Kidney (tissue), 14 donors: ENCODE data around the gene TENT4A. TPM values are rescaled to one million over a fixed set of nuclear protein-coding genes. Genes with fewer than 3 reads are reported as not detected.

Source experiments
- DNase-seq, 5 donors: peaks; one replicate each; pipeline ENCODE4 v3.0.0-alpha.2; 2013 to 2020
- FAIRE-seq: peaks from 2 replicates; lab custom pipeline; 2012; peaks lifted over from hg19 to GRCh38; lab: Jason Lieb, UNC
- H3K27ac ChIP-seq, 2 donors: one replicate each; pipeline ENCODE4 v1.7.0; 2013; ENCODE audit warnings: low read depth in 2 of 2, low read length in 2 of 2, inconsistent platforms in 1 of 2
- H3K27me3 ChIP-seq: one replicate; pipeline ENCODE4 v1.7.1; 2013; ENCODE audit warnings: low read length, inconsistent platforms; ENCODE audit not compliant: control insufficient read depth, insufficient read depth
- H3K36me3 ChIP-seq, 3 donors: one replicate each; pipeline versions ENCODE4 v1.7.0 to v1.7.1; 2013; ENCODE audit warnings: low read length in 3 of 3, control low read depth in 1 of 3, inconsistent platforms in 1 of 3; ENCODE audit not compliant: insufficient read depth in 3 of 3, control insufficient read depth in 2 of 3
- H3K4me1 ChIP-seq, 3 donors: one replicate each; pipeline versions ENCODE4 v1.7.0 to v1.7.1; 2013; ENCODE audit warnings: low read length in 3 of 3, inconsistent platforms in 1 of 3, low read depth in 1 of 3; ENCODE audit not compliant: control insufficient read depth in 2 of 3, insufficient read depth in 2 of 3
- H3K4me3 ChIP-seq, 3 donors: one replicate each; pipeline versions ENCODE4 v1.7.0 to v1.8.1; 2013; ENCODE audit warnings: low read length in 3 of 3, control low read depth in 1 of 3, inconsistent platforms in 1 of 3
- H3K9ac ChIP-seq, 3 donors: one replicate each; pipeline versions ENCODE4 v1.7.0 to v1.7.1; 2013; ENCODE audit warnings: low read length in 3 of 3, control low read depth in 1 of 3, inconsistent platforms in 1 of 3
- H3K9me3 ChIP-seq, 3 donors: one replicate each; pipeline versions ENCODE4 v1.7.0 to v1.7.1; 2013; ENCODE audit warnings: low read length in 3 of 3, control low read depth in 1 of 3, inconsistent platforms in 1 of 3; ENCODE audit not compliant: control insufficient read depth in 2 of 3, insufficient read depth in 1 of 3
- intact Hi-C: fragments of 100-400 bp; cut with DNase I; formaldehyde crosslinking; loops from one replicate; pipeline ENCODE4 v1.11.1; 2022
- polyA plus RNA-seq: library from polyadenylated mRNA; stranded (reverse); fragments of 350-450 nt; fragmentation: Illumina TruSeq; extraction: RNeasy Lipid Tissue Mini Kit (QIAGEN cat#74804); gene quantifications from one replicate; pipeline ENCODE4 v1.2.3, GENCODE V29; 2014; ENCODE audit warnings: low read depth, low replicate concordance; ENCODE audit not compliant: insufficient read depth
- total RNA-seq: library from RNA; stranded (reverse); fragmentation: NEBNext Ultra II Directional; extraction: Animal tissue kit (Norgen Biotek cat#: 25700); gene quantifications from one replicate; pipeline ENCODE4 v1.2.1, GENCODE V29; 2021
- TF ChIP-seq, protein P1 (sequence below): IDR thresholded peaks from 3 replicates; pipeline ENCODE4 v1.5.1; 2012; ENCODE audit warnings: mild to moderate bottlenecking, moderate library complexity, borderline replicate concordance; ENCODE audit not compliant: insufficient read depth; ENCODE audit errors: extremely low read depth
- donor health status: control.
- donor health status: control.
- donor health status: control.
- donor health status: control.
- donor health status: control.
- donor health status: DM: yes; HTN: yes; CAD: no.
- donor health status: Normal renal cell carcinoma (clear cell type).

The TENT4A gene
- total and polyA plus RNA-seq, 2 donors from 2014 or later: 4.8 to 22.8 TPM

DNA sequence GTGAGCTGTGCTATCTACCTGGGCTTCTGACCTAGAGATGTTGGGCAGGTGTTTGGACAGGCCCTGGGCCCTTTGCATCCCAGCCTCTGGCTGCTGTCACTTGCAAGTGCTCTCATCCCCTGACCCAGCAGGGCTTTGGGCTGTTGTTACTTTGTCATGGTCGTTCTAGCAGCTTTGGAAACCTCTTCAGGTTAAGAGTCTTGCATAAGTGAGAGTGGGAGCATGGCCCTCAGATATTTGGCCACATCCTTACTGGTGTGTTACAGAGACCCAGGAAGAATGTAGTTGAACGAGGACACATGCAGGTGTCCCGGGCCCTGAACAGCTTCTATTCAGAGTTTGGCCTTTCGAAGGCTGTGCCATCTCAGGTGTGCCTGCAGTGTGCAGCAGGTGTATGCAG is 4.5 kb downstream of the TENT4A start:
- TF ChIP-seq, protein P1, sequence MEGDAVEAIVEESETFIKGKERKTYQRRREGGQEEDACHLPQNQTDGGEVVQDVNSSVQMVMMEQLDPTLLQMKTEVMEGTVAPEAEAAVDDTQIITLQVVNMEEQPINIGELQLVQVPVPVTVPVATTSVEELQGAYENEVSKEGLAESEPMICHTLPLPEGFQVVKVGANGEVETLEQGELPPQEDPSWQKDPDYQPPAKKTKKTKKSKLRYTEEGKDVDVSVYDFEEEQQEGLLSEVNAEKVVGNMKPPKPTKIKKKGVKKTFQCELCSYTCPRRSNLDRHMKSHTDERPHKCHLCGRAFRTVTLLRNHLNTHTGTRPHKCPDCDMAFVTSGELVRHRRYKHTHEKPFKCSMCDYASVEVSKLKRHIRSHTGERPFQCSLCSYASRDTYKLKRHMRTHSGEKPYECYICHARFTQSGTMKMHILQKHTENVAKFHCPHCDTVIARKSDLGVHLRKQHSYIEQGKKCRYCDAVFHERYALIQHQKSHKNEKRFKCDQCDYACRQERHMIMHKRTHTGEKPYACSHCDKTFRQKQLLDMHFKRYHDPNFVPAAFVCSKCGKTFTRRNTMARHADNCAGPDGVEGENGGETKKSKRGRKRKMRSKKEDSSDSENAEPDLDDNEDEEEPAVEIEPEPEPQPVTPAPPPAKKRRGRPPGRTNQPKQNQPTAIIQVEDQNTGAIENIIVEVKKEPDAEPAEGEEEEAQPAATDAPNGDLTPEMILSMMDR: no peak
- H3K9ac ChIP-seq: no peak overlapping the region
- H3K4me3 ChIP-seq: no peak overlapping the region
- H3K9me3 ChIP-seq: no peaks in the 10 kb centered on the region
- DNase-seq (no peak), FAIRE-seq (no peak)
- H3K27ac ChIP-seq: no peak overlapping the region
- H3K36me3 ChIP-seq: peaks cover 0 to 2% (median 0%) of the 10 kb centered on the region in 3 donors
- H3K27me3 ChIP-seq: no peaks in the 10 kb centered on the region
- peaks cover 0 to 42% (median 28%) of the 10 kb centered on the region in 3 donors for H3K4me1 ChIP-seq
- intact Hi-C loops: no loop called here

DNA sequence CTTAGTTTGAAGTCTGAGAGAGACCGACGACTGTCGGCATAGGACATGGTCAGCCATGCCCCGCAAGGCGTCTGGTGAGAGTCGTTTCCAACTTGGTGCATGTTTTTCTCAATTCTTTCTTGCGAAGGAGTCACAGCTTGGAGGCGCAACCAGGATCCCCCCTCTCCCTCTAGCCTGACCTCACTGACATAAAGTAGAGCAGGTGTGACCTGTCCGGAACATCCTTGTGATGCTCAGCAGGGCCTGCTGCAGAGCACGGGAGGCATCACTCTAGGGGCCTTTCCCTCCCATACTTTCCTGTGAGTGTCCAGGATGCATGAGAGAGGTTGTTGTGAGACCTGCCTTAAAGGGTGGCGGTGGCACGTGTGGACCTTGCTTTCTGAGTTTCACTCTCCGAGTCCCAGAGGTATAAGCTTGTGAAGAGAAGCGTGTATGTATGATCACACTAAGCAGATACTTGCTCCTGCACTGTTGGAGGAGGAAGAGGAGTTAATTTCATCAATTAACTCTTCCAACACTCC is 5.0 kb downstream of the TENT4A start:
- Histone ChIP-seq H3K36me3 (peaks cover 0 to 2% (median 0%) of the 10 kb centered on the region in 3 donors), H3K9ac (no peak overlapping the region), H3K9me3 (no peaks in the 10 kb centered on the region), H3K27me3 (no peaks in the 10 kb centered on the region), H3K4me3 (no peak overlapping the region), H3K27ac (no peak overlapping the region), H3K4me1 (peaks cover 2 to 46% (median 29%) of the 10 kb centered on the region in 3 donors)
- DNase-seq: peak in 1 of 5 donors; percentile 18
- TF ChIP-seq, protein P1: no peak
- FAIRE-seq: no peak
- intact Hi-C loops: no loop called here

DNA sequence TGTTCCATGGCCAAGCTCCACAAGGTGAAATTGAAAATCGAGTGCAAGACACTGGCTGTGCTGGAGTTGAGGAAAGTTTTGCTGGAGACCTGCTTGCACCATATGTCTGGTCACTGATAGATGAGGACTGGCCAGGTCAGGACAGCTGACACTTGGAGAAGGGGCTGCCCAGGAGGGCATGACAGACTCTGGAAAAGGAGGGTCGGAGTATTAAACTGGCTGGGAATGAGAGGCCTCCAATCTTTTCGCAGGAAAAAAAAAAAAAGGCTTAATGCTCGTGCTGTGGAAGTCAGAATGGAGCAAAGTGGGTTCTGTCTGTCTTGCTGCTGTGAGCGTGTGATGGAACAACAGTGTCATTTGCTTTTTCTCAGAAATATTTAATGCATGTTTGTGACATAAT is 5.5 kb downstream of the TENT4A start:
- Histone ChIP-seq H3K9ac (no peak overlapping the region), H3K27me3 (no peaks in the 10 kb centered on the region), H3K36me3 (peaks cover 0 to 2% (median 0%) of the 10 kb centered on the region in 3 donors), H3K4me1 (peaks cover 3 to 51% (median 32%) of the 10 kb centered on the region in 3 donors), H3K27ac (no peak overlapping the region), H3K9me3 (no peaks in the 10 kb centered on the region), H3K4me3 (no peak overlapping the region)
- FAIRE-seq (no peak), DNase-seq (peak in 1 of 5 donors; percentile 5)
- TF ChIP-seq, protein P1: no peak
- intact Hi-C loops: no loop called here

DNA sequence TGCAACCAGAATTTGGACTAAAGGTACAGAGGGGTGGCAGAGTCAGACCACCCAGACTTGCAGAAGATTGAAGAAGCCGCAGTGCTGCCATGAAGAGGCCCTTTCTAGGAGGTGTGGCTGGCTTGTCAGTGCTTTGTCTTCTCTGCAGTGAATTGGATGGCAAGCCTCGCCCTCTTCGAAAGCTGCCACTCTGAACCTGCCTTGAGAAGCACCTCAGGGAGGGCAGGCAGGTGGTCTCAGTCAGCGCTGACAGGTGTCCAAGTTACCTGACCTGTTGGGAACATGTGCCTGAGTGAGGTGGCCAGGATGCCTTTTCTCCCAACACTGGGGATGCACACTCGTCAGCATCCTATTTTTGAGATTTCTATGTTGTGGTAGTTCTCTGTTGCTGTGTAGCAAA is 6.2 kb downstream of the TENT4A start:
- peaks cover 3 to 52% (median 34%) of the 10 kb centered on the region in 3 donors for H3K4me1 ChIP-seq
- no peak for DNase-seq

More for the DNA sequence above, 6.2 kb downstream of the TENT4A start:
- intact Hi-C loops: no loop called here
- Histone ChIP-seq H3K4me3 (no peak overlapping the region), H3K27ac (no peak overlapping the region), H3K36me3 (peaks cover 0 to 2% (median 1%) of the 10 kb centered on the region in 3 donors), H3K9ac (no peak overlapping the region), H3K27me3 (no peaks in the 10 kb centered on the region), H3K9me3 (no peaks in the 10 kb centered on the region)
- TF ChIP-seq, protein P1: no peak
- no peak for FAIRE-seq
